Measurements from ENCODE around the gene MFF.

MFF gene

GRCh38 chr2:227368574-227368973, 43.5 kb downstream of the MFF start:
- TF ChIP-seq YY1 (IDR thresholded peaks at IDR 0.05; ENCODE audit: low read depth) (no peak), NFIC (IDR thresholded peaks at IDR 0.05) (no peak), EP300 (IDR thresholded peaks at IDR 0.05; ENCODE audit: borderline replicate concordance) (no peak), TEAD4 (IDR thresholded peaks at IDR 0.05) (no peak), RAD21 (IDR thresholded peaks at IDR 0.05; ENCODE audit: low read depth) (no peak), TCF12 (IDR thresholded peaks at IDR 0.05; ENCODE audit: low read depth) (no peak), TAF1 (IDR thresholded peaks at IDR 0.05; ENCODE audit: low read depth) (no peak), CEBPB (IDR thresholded peaks at IDR 0.05) (no peak), EGR1 (IDR thresholded peaks at IDR 0.05) (no peak), REST (IDR thresholded peaks at IDR 0.05; ENCODE audit: low read depth) (no peak), ZBTB7A (IDR thresholded peaks at IDR 0.05; ENCODE audit: low read depth) (no peak), CREB1 (IDR thresholded peaks at IDR 0.05; ENCODE audit: low read depth) (no peak), FOXM1 (IDR thresholded peaks at IDR 0.05; ENCODE audit: borderline replicate concordance, low read depth) (no peak), MAX (IDR thresholded peaks at IDR 0.05) (no peak)
- TF ChIP-seq, protein P1, sequence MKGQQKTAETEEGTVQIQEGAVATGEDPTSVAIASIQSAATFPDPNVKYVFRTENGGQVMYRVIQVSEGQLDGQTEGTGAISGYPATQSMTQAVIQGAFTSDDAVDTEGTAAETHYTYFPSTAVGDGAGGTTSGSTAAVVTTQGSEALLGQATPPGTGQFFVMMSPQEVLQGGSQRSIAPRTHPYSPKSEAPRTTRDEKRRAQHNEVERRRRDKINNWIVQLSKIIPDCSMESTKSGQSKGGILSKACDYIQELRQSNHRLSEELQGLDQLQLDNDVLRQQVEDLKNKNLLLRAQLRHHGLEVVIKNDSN (IDR thresholded peaks at IDR 0.05), result no peak

DNA sequence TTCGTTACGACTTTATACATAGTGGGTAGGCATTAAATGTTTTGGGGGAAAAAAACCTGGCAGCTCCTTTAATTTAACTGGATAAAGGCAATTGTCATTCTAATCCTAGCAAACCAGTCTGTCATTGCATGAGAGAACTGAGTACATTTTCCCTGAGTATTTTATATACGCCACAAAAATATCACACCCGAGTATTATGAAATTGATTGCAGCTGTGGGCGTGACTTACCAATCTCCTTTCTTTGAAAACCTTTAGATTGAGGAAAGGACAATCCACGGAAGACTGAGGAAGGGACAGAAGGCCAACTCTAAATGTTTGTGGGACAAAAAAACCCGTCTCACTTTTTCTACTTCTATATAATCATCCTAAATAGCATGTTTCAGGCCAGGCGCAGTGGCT, 45.0 kb downstream of the MFF start:
- TF ChIP-seq TAF1 (IDR thresholded peaks at IDR 0.05; ENCODE audit: low read depth) (no peak), CREB1 (IDR thresholded peaks at IDR 0.05; ENCODE audit: low read depth) (no peak), EGR1 (IDR thresholded peaks at IDR 0.05) (no peak), REST (IDR thresholded peaks at IDR 0.05; ENCODE audit: low read depth) (no peak), TEAD4 (IDR thresholded peaks at IDR 0.05) (no peak), FOXM1 (IDR thresholded peaks at IDR 0.05; ENCODE audit: borderline replicate concordance, low read depth) (no peak), NFIC (IDR thresholded peaks at IDR 0.05) (no peak)
- TF ChIP-seq, protein P1 (IDR thresholded peaks at IDR 0.05), result no peak

GRCh38 chr2:227370791-227371312, 45.8 kb downstream of the MFF start:
- TF ChIP-seq FOXM1 (IDR thresholded peaks at IDR 0.05; ENCODE audit: borderline replicate concordance, low read depth), result no peak
- TF ChIP-seq RAD21 (IDR thresholded peaks at IDR 0.05; ENCODE audit: low read depth), result no peak
- TF ChIP-seq ZBTB7A (IDR thresholded peaks at IDR 0.05; ENCODE audit: low read depth), result no peak
- TF ChIP-seq NFIC (IDR thresholded peaks at IDR 0.05), result no peak
- TF ChIP-seq MAX (IDR thresholded peaks at IDR 0.05), result no peak
- no peak for TF ChIP-seq CEBPB (IDR thresholded peaks at IDR 0.05)
- TF ChIP-seq EGR1 (IDR thresholded peaks at IDR 0.05), result no peak
- no peak for TF ChIP-seq EP300 (IDR thresholded peaks at IDR 0.05; ENCODE audit: borderline replicate concordance)
- TF ChIP-seq CREB1 (IDR thresholded peaks at IDR 0.05; ENCODE audit: low read depth), result no peak
- TF ChIP-seq REST (IDR thresholded peaks at IDR 0.05; ENCODE audit: low read depth), result no peak
- no peak for TF ChIP-seq TAF1 (IDR thresholded peaks at IDR 0.05; ENCODE audit: low read depth)
- no peak for TF ChIP-seq YY1 (IDR thresholded peaks at IDR 0.05; ENCODE audit: low read depth)
- TF ChIP-seq, protein P1 (IDR thresholded peaks at IDR 0.05), result no peak
- no peak for TF ChIP-seq TCF12 (IDR thresholded peaks at IDR 0.05; ENCODE audit: low read depth)
- no peak for TF ChIP-seq TEAD4 (IDR thresholded peaks at IDR 0.05)

DNA sequence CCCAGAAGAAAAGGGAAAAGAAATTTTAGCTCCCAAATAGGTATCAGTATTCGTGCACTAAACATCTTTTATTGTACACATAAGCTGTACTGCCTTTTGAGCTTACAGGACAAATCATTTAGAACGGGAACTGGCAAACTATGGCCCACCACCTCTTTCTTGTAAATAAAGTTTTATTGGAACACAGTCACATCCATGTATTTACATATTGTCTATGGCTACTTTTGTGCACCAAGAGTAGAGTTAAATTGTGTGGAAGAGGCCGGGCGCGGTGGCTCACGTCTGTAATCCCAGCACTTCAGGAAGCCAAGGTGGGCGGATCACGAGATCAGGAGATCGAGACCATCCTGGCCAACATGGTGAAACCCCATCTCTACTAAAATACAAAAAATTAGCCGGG, 48.3 kb downstream of the MFF start:
- no peak for TF ChIP-seq FOXM1 (IDR thresholded peaks at IDR 0.05; ENCODE audit: borderline replicate concordance, low read depth)
- no peak for TF ChIP-seq CREB1 (IDR thresholded peaks at IDR 0.05; ENCODE audit: low read depth)
- no peak for TF ChIP-seq YY1 (IDR thresholded peaks at IDR 0.05; ENCODE audit: low read depth)
- no peak for TF ChIP-seq NFIC (IDR thresholded peaks at IDR 0.05)
- TF ChIP-seq TAF1 (IDR thresholded peaks at IDR 0.05; ENCODE audit: low read depth), result no peak
- TF ChIP-seq EP300 (IDR thresholded peaks at IDR 0.05; ENCODE audit: borderline replicate concordance), result no peak
- no peak for TF ChIP-seq REST (IDR thresholded peaks at IDR 0.05; ENCODE audit: low read depth)
- TF ChIP-seq TEAD4 (IDR thresholded peaks at IDR 0.05), result no peak
- TF ChIP-seq MAX (IDR thresholded peaks at IDR 0.05), result no peak
- TF ChIP-seq, protein P1 (IDR thresholded peaks at IDR 0.05), result no peak
- TF ChIP-seq RAD21 (IDR thresholded peaks at IDR 0.05; ENCODE audit: low read depth), result no peak
- no peak for TF ChIP-seq TCF12 (IDR thresholded peaks at IDR 0.05; ENCODE audit: low read depth)
- no peak for TF ChIP-seq CEBPB (IDR thresholded peaks at IDR 0.05)
- no peak for TF ChIP-seq EGR1 (IDR thresholded peaks at IDR 0.05)

Data from Ishikawa (cell line).